Thoracic aorta (tissue), 2 donors: ENCODE measurements around the gene CEP128. TPM values are rescaled to one million over a fixed set of nuclear protein-coding genes. Genes with fewer than 3 reads are reported as not detected.

Source experiments
- ATAC-seq: fragments of 150-250 bp; one replicate; pipeline ENCODE4 v1.8.0; 2017; ENCODE audit warnings: low read depth; ENCODE audit not compliant: insufficient number of reproducible peaks, low FRiP score
- DNase-seq: peaks from one replicate; pipeline ENCODE4 v3.0.0-alpha.2; 2020; ENCODE audit warnings: low spot score
- H3K27ac ChIP-seq, 2 donors: fragments of 200-600 bp; sonication (generic); 1 replicate in 1 of 2; 2 replicates in 1 of 2; pipeline ENCODE4 v1.5.1; 2016; ENCODE audit warnings: mild to moderate bottlenecking in 2 of 2, moderate library complexity in 2 of 2
- H3K27me3 ChIP-seq: fragments of 200-600 bp; sonication (generic); replicated peaks from 2 replicates; pipeline ENCODE4 v1.6.0; 2016; ENCODE audit warnings: mild to moderate bottlenecking; ENCODE audit not compliant: insufficient read depth
- H3K36me3 ChIP-seq: fragments of 200-600 bp; sonication (generic); one replicate; pipeline ENCODE4 v1.5.1; 2016
- H3K4me1 ChIP-seq, 2 donors: fragments of 200-600 bp; sonication (generic); 1 replicate in 1 of 2; 2 replicates in 1 of 2; pipeline versions ENCODE4 v1.5.1 to v1.6.0; 2016; ENCODE audit warnings: low read depth in 2 of 2, mild to moderate bottlenecking in 1 of 2; ENCODE audit not compliant: control insufficient read depth in 1 of 2
- H3K4me3 ChIP-seq: fragments of 200-600 bp; sonication (generic); 2 replicates; pipeline ENCODE4 v1.5.1; 2016; ENCODE audit warnings: mild to moderate bottlenecking
- H3K9me3 ChIP-seq: fragments of 200-600 bp; sonication (generic); 2 replicates; pipeline ENCODE4 v1.5.1; 2016
- total RNA-seq, 2 donors: library from RNA; depleted of rRNA; stranded (reverse); fragments of >200 nt; gene quantifications; one replicate each; pipeline versions ENCODE4 v1.1.0 to v1.2.3, GENCODE V29; 2016
- TF ChIP-seq, protein P1 (sequence below): fragments of 200-600 bp; sonication (generic); IDR thresholded peaks from one replicate; pipeline ENCODE4 v1.5.1; 2019; ENCODE audit warnings: antibody characterized with exemption

The CEP128 gene
- total RNA-seq, 2 donors from 2014 or later = 2.1 to 4.7 TPM

DNA sequence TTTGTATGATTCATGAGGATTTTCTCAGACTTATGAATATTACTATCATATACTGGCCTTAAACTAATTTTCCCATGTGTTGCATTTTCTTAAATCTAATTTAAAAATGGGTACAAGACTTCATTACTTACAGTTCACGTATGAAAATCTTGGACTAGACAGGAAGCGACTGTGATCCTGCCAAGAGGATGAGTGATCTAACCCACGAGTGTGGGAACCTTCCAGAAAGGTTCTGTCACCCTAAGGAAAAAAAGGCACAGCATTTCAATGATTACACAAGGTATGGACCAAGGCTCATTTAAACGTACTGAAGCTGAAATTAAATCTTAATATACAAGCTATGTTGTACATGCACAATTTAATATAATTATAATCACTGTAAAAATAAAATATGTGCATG is 436.8 kb downstream of the CEP128 start:
- Histone ChIP-seq H3K27ac (no peak overlapping the region), H3K4me1 (no peaks in the 10 kb centered on the region), H3K36me3 (no peaks in the 10 kb centered on the region), H3K4me3 (no peak overlapping the region), H3K9me3 (no peaks in the 10 kb centered on the region), H3K27me3 (no peaks in the 10 kb centered on the region)
- TF ChIP-seq, protein P1, sequence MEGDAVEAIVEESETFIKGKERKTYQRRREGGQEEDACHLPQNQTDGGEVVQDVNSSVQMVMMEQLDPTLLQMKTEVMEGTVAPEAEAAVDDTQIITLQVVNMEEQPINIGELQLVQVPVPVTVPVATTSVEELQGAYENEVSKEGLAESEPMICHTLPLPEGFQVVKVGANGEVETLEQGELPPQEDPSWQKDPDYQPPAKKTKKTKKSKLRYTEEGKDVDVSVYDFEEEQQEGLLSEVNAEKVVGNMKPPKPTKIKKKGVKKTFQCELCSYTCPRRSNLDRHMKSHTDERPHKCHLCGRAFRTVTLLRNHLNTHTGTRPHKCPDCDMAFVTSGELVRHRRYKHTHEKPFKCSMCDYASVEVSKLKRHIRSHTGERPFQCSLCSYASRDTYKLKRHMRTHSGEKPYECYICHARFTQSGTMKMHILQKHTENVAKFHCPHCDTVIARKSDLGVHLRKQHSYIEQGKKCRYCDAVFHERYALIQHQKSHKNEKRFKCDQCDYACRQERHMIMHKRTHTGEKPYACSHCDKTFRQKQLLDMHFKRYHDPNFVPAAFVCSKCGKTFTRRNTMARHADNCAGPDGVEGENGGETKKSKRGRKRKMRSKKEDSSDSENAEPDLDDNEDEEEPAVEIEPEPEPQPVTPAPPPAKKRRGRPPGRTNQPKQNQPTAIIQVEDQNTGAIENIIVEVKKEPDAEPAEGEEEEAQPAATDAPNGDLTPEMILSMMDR = no peak
- no peak for DNase-seq
- no peak for ATAC-seq

DNA sequence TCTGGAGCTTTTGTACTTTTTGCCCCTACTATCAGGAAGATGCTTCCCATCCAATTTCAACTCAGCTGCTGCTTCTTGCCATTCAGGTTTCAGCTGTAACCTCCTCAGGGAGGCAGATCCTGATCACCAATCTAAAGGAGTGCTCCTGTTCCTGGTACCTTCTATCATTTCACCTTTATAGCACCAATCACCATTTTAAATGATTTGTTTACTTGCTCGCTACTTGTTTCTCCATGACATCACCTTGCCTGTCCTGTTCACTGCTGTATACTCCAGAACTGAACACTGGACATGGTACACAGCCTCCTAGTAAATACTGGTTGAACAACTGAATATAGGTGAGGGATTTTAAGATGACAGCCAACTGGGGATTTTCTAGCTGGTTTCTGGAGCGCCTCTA is 443.0 kb downstream of the CEP128 start:
- TF ChIP-seq, protein P1 = no peak
- no peaks in the 10 kb centered on the region for H3K4me1 ChIP-seq
- no peaks in the 10 kb centered on the region for H3K9me3 ChIP-seq
- no peak overlapping the region for H3K27ac ChIP-seq
- no peak for DNase-seq
- ATAC-seq = no peak
- H3K4me3 ChIP-seq = no peak overlapping the region
- H3K27me3 ChIP-seq = no peaks in the 10 kb centered on the region
- H3K36me3 ChIP-seq = no peaks in the 10 kb centered on the region

DNA sequence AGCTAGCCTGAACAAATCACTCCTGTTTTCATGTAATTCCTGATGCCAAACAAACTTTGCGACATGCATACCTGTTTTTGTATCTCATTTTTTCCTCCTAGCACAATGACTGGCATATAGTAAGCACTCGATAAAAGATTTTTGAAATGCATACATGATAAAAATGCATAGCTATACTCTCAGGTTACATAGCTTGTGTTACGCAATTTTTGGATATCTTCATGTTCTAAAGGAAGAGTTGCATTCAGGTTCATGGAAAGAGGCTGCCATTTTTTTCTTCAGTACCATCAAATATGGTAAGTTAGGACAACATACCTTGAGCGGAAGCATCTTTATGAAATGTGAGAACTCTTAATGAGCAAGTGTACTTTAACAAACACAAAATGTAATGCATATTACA is 445.4 kb downstream of the CEP128 start:
- Histone ChIP-seq H3K27me3 (no peaks in the 10 kb centered on the region), H3K27ac (no peak overlapping the region), H3K36me3 (no peaks in the 10 kb centered on the region), H3K9me3 (no peaks in the 10 kb centered on the region), H3K4me1 (peaks cover 5 to 10% of the 10 kb centered on the region in 2 donors), H3K4me3 (no peak overlapping the region)
- DNase-seq (no peak), ATAC-seq (no peak)
- TF ChIP-seq, protein P1 = no peak

DNA sequence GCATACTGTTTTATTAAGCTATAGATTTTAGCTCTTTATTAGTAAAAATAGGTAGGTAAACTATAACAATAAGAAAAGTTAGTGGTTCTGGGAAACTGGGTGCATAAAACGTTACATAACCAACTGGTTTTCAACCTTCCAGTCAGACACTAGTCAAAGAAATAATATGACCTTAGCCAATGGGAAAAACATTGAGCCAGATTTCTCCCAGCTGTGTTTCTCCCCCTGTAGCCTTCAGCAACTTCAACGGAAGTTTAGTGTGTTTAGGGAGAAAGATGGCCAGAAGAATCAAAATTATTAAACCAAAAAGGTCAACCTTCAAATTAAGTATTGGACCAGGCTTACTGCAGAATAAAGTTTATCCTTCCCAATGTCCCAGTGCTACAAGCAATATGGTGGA is 446.8 kb downstream of the CEP128 start:
- ATAC-seq (no peak), DNase-seq (no peak)
- peaks cover 5 to 12% of the 10 kb centered on the region in 2 donors for H3K4me1 ChIP-seq
- H3K4me3 ChIP-seq = no peak overlapping the region
- H3K27ac ChIP-seq = no peak overlapping the region
- H3K9me3 ChIP-seq = no peaks in the 10 kb centered on the region
- no peaks in the 10 kb centered on the region for H3K27me3 ChIP-seq
- TF ChIP-seq, protein P1 = no peak
- H3K36me3 ChIP-seq = no peaks in the 10 kb centered on the region

DNA sequence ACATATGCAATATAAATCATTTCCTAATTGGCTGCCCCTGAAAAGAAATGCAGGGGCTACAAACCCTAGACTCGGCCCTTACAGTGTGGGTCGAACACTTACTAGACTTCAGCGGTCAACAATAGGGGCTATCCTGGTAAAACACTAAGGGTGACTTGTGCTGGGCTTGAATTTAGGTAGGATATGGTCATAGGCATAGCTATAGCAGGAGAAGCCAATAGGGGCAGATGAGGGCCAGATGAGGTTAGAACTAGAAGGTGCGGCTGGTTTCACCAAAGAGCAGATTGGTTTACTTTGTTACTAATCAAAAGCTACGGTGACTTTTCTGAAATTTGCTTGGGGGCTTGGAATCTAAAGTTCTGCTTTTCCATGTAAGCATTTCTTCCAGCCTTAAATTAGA is 447.9 kb downstream of the CEP128 start:
- Histone ChIP-seq H3K27me3 (no peaks in the 10 kb centered on the region), H3K4me1 (peaks cover 5 to 12% of the 10 kb centered on the region in 2 donors), H3K9me3 (no peaks in the 10 kb centered on the region), H3K36me3 (no peaks in the 10 kb centered on the region), H3K27ac (no peak overlapping the region), H3K4me3 (no peak overlapping the region)
- TF ChIP-seq, protein P1 = no peak
- ATAC-seq (no peak), DNase-seq (no peak)
